ENCODE data around the gene REEP6.

DNA sequence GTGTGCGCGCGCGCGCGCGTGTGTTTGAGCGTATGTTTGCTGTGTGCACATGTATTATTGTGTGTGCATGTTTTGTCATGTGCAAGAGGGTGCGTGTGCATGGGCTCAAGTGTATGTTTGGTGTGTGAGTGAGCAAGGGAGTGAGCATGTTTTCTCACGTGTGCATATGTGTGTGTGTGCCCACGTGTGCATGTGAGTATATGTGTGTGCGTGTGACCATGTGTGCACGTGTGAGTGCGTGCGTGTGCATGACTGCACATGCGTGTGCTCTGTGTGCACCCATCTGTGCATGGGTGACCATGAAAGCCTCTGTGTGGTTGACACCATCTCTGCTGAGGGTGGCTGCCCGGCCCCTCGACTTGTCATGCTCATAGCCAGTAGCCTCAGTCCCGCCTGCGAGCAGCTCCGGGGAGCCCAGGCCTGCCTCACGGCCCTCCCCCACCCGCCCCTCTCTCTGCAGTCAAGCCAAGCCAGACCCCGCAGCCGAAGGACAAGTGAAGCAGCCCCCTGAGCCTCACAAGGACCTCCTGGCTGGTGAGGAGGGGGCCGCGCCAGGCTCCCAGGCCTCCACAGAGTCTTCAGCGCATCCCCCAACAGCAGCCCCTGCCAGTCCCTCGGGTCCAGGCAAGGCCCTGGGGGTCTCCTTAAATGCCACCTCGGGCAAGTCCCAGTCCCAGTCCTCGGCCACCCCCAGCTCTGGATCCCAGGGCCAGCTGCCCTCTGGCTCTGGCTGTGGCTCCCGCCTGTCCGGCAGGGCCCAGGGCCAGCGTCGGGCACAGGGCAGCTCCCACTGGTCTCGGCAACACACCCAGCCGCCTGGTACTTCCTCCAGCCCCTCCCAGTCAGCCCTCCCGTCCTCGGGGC lies 6.0 kb downstream of the REEP6 start:
- TF ChIP-seq, protein P1, sequence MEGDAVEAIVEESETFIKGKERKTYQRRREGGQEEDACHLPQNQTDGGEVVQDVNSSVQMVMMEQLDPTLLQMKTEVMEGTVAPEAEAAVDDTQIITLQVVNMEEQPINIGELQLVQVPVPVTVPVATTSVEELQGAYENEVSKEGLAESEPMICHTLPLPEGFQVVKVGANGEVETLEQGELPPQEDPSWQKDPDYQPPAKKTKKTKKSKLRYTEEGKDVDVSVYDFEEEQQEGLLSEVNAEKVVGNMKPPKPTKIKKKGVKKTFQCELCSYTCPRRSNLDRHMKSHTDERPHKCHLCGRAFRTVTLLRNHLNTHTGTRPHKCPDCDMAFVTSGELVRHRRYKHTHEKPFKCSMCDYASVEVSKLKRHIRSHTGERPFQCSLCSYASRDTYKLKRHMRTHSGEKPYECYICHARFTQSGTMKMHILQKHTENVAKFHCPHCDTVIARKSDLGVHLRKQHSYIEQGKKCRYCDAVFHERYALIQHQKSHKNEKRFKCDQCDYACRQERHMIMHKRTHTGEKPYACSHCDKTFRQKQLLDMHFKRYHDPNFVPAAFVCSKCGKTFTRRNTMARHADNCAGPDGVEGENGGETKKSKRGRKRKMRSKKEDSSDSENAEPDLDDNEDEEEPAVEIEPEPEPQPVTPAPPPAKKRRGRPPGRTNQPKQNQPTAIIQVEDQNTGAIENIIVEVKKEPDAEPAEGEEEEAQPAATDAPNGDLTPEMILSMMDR (IDR thresholded peaks at IDR 0.05), result no peak
- TF ChIP-seq POLR2A (IDR thresholded peaks at IDR 0.05), result no peak

Measured in uterus (tissue), 2 donors.